ENCODE measurements around the gene AHSG. TPM values are rescaled to one million over a fixed set of nuclear protein-coding genes. Genes with fewer than 3 reads are reported as not detected.
A peak's percentile ranks its signal among the peaks of the same experiment; 100 is the strongest.
"Not testable (repeated sequence)": the region's sequence is repeated elsewhere in the genome, so short reads cannot be mapped to it uniquely, and the experiment has no call there.

Gene AHSG, protein sequence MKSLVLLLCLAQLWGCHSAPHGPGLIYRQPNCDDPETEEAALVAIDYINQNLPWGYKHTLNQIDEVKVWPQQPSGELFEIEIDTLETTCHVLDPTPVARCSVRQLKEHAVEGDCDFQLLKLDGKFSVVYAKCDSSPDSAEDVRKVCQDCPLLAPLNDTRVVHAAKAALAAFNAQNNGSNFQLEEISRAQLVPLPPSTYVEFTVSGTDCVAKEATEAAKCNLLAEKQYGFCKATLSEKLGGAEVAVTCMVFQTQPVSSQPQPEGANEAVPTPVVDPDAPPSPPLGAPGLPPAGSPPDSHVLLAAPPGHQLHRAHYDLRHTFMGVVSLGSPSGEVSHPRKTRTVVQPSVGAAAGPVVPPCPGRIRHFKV
- total RNA-seq (2014; rRNA removed; shearing (Covaris generic)) = not detected in 2 replicates
- polyA plus RNA-seq (2014; cell fraction: nucleus; rRNA removed) = not detected in 2 replicates

- no peak for DNase-seq (ENCODE audit: extremely low read depth, low read depth)
Measured at GRCh38 chr3:186612721-186613636, at the start of gene AHSG. Gene AHSG, plus strand, starts transcription at chr3:186613060. Its CDS starts 82 bp downstream, at chr3:186613142.

- DNase-seq (ENCODE audit: extremely low read depth, low read depth) = no peak
Measured at GRCh38 chr3:186564586-186564985, 48.3 kb upstream of the AHSG start.

DNA sequence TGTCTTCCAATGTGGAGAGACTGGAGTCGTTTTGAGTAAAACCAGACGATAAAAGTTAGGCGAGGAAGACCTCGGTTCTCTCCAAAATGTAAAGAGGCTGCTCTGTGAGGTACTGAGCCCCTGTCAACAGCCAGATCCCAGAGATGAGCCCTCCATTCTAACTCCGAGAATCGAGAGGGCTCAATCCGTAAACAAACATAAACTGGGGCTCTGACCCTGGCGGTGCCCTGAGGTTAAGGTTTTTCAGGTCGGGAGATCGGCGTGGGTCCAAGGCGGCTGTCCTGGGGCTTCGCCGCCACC lies 46.1 kb upstream of the AHSG start:
- DNase-seq (ENCODE audit: extremely low read depth, low read depth) = no peak

GRCh38 chr3:186567072-186567921 lies 45.6 kb upstream of the AHSG start, which contains the start of gene TBCCD1:
Gene TBCCD1, minus strand, starts transcription at chr3:186567339. Its CDS starts 3,010 bp downstream, at chr3:186564329.
- peak; percentile 71 for DNase-seq (ENCODE audit: extremely low read depth, low read depth)

DNA sequence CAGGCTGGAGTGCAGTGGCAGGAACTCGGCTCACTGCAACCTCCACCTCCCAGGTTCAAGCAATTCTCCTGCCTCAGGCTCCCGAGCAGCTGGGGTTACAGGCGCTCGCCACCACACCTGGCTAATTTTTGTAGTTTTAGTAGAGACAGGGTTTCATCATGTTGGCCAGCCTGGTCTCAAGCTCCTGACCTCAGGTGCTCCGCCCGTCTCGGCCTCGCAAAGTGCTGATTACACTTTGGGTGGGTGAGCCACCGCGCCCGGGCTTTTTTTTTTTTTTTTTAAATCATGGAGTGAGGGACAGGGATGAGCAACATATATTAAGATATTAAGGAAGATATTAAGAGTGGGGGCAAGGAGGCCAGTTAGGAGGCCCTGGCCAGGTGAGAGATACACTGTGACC lies 43.5 kb upstream of the AHSG start:
- DNase-seq (ENCODE audit: extremely low read depth, low read depth) = not testable (repeated sequence)

GRCh38 chr3:186569779-186570095 lies 43.1 kb upstream of the AHSG start:
- no peak for DNase-seq (ENCODE audit: extremely low read depth, low read depth)

DNA sequence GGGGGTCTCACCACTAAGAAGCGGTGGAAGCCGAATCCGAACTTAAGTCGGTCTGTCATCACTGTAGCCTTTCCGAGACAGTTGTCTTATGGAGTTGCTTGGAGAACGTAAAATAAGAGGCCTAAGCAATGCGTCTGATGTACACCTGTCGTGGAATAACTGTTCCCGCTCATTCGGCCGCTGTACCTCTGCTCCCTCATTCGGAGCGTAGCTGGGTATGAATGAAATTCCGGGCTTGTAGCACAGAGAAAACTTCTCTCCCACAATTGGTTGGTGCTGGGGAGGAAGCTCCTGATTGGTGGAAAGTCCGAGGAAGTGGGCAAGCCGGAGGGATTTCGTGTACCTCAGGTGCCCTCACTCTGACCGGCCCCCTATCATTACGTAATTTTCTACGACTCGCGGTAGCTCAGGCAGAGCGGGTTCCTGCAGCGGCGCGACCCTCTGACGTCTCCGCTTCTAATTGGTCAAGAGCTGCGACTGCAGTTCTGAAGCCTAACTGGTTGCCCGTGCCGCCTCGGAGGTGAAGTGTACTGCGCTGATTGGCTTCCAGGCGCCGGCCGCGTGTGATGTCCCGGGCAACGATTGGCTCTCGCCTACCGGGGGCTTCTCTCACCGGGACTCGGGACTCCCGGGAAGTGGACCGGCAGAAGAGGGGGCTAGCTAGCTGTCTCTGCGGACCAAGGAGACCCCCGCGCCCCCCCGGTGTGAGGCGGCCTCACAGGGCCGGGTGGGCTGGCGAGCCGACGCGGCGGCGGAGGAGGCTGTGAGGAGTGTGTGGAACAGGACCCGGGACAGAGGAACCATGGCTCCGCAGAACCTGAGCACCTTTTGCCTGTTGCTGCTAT lies 42.5 kb upstream of the AHSG start, which contains the start of gene DNAJB11:
Gene DNAJB11, plus strand, starts transcription at position 625 of the 845 bp plus-strand sequence. Its CDS starts 178 bp downstream, at position 803.
- DNase-seq (ENCODE audit: extremely low read depth, low read depth) = peak; percentile 98

DNA sequence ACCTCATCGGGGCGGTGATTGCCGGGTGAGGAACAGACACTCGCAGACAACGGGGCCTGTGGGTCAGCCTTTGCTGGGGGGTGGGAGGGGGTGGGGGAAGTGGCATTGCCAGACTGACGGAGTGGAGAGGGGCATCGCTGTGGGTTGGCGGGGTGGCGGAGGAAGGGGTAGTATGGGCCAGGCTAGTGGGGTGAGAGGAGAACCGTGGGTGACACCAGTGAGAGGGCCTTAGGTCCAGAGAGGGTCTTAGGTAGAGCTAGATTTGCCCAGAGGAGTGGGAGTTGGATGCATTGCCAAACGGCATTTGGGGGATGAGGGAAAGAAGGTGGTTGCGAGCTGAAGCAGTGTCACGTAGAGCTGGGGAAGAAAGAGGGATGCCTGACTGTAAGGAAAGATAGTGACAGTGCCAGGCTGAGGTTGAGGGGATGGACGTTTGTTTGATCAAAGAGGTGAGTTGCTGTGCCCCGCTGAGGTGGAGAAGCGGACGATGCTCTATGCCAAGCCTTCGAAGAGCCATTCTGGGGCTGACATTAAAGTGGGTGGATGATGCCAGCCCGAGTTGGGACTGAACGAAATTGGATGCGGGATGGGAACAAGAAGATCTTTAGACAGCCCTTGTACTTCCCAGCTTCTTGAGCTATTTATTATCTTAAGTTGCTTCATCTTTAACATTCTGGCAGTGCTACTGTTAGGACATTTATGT lies 41.8 kb upstream of the AHSG start:
- DNase-seq (ENCODE audit: extremely low read depth, low read depth) = no peak

DNA sequence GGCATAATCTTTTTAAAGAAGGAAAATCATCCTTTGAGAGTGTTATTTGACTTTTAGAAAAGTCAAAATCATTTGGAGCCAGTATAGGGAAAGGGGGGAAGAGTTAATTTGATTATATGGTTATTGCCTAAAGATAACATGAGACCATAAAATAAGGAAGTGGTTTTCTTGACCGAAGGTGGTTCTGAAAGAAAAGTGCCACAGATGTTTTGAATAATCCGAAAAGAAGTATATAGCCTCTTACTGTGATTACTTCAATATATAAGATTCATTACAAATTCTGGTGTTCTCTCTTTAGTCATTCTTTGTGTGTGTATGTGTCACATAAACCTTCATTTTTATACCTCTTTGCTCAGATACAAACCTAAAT lies 41.2 kb upstream of the AHSG start:
- DNase-seq (ENCODE audit: extremely low read depth, low read depth) = no peak

GRCh38 chr3:186577521-186577920 lies 35.3 kb upstream of the AHSG start:
- no peak for DNase-seq (ENCODE audit: extremely low read depth, low read depth)

DNA sequence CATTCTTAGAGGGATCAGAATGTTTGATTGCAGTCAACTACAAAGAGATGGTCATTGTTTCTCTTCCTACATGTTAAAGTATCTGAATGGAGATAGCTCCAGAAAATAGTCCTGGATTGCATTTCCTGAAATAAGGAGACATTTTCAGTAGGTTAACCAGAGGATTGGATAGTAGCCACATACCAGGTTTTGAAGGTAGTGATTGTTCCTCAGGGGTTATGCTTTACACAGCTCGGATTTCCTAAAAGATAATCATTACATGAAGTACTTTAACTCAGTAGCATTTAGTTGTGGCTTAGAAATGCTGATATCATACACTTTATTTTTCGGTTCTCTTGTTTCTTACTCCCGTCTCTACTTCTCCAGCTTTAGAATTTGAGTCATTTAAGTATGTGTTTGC lies 32.1 kb upstream of the AHSG start:
- DNase-seq (ENCODE audit: extremely low read depth, low read depth) = no peak

GRCh38 chr3:186582541-186582940 lies 30.3 kb upstream of the AHSG start:
- DNase-seq (ENCODE audit: extremely low read depth, low read depth) = no peak

- DNase-seq (ENCODE audit: extremely low read depth, low read depth) = no peak
Measured at GRCh38 chr3:186583831-186584230, 29.0 kb upstream of the AHSG start.

DNA sequence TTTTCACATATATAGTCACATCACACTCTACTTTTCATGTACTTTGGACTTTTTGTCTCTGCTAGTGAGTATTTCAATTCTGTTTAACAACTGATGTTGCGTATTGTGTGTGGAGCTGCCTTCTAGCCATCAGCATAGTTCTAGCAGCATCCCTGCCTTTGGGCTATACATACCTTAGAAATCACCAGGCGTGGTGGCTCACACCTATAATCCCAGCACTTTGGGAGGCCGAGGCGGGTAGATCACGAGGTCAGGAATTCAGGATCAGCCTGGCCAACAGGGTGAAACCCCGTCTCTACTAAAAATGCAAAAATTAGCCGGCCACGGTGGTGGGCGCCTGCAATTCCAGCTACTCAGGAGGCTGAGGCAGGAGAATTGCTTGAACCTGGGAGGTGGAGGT lies 26.6 kb upstream of the AHSG start:
- not testable (repeated sequence) for DNase-seq (ENCODE audit: extremely low read depth, low read depth)

GRCh38 chr3:186587183-186587582 lies 25.7 kb upstream of the AHSG start:
- DNase-seq (ENCODE audit: extremely low read depth, low read depth) = no peak

DNA sequence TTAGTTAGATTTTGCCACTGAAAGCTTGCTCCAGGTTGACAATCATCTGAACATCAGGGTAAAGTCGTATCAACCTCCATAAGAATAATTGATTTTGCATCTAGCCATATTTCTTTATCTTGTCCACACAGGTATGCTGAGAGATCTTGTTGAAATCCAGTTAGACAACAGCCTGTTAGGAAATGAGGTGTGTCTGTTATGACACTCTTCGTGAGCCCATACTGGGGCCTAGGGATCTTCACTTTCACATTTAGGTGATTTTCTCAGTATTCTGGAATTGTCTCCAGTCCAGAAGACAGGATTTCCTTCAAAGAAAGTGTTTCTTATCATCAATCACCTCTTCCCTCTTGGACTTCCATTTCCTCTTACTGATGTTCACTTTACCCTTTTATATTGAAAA lies 24.2 kb upstream of the AHSG start:
- no peak for DNase-seq (ENCODE audit: extremely low read depth, low read depth)

DNA sequence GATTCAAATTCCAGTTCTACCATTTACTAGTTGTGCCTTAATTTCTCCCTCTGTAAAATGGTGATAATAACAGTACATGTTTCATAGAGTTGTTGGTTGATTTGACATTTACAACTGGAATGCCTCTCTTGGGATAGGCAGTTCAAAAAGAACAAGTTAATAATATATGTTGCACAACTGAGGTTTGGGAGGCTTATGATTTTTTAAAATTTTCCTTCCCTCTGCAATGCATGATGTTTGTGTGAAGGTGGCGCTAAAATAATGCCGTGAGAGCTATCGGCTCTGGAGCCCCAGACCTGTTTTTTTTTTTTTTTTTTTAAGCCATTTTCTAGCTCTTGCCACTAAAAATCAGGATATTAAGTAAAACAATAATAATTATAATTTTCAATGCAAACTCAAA lies 23.7 kb upstream of the AHSG start:
- DNase-seq (ENCODE audit: extremely low read depth, low read depth) = no peak

DNA sequence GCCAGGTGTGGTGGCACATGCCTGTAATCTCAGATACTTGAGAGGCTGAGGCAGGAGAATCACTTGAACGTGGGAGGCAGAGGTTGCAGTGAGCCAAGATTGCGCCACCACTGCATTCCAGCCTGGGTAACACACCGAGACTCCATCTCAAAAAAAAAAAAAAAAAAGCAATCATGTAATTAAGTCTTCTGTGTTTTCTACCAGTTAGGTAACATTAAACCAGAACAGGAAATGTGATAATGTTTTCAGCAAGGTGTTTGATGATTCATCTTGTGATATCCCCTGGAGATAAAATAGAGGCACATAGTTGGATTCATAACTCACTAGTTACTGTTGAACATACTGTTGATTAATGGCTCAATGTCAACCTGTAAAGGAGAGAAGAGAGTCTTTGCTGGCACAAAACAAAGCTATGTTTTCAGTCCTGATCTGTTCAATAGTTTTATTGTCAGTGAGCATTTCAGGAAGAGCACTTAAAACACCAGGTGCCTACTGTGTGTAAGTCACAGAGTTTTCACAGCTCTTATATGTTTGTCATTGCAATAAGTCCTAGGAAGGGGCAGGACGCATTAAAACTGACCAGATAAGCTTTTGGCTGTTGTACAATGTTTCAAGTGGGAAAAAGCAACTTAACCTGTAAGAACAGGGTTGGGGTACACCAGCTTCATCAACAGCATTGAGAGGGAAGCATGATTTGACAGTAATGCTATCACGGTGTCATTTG lies 22.8 kb upstream of the AHSG start:
- no peak for DNase-seq (ENCODE audit: extremely low read depth, low read depth)

Data from NCI-H460 (cell line).